A549 (cell line): ENCODE data around the gene PLCB4.

Experiments used
- CTCF ChIP-seq: fragments of >200 bp; sonication (Bioruptor Twin); formaldehyde crosslinking; IDR thresholded peaks from 3 replicates; pipeline ENCODE4 v1.5.1; 2016
- ELK1 ChIP-seq: fragments of 150-350 bp; IDR thresholded peaks from 2 replicates; pipeline ENCODE4 v1.6.1; 2014; ENCODE audit warnings: low read depth, mild to moderate bottlenecking, low read length
- EP300 ChIP-seq, 2 experiments: fragments of >200 bp; sonication (Bioruptor Twin); formaldehyde crosslinking; IDR thresholded peaks; 2 replicates in 1 of 2; 3 replicates in 1 of 2; pipeline ENCODE4 v1.6.1; 2016 to 2017
- JUN ChIP-seq, 2 experiments: fragments of >200 bp; sonication (Bioruptor Twin); formaldehyde crosslinking; IDR thresholded peaks; 2 replicates in 1 of 2; 3 replicates in 1 of 2; pipeline ENCODE4 v1.6.1; 2016 to 2017
- REST ChIP-seq: fragments of 200-600 bp; sonication (generic); IDR thresholded peaks from 2 replicates; pipeline ENCODE4 v1.6.1; 2016; ENCODE audit warnings: antibody characterized with exemption, mild to moderate bottlenecking, moderate library complexity
- USF2 ChIP-seq: fragments of 450-650 bp; IDR thresholded peaks from 2 replicates; pipeline ENCODE4 v1.6.1; 2014; ENCODE audit warnings: antibody characterized with exemption
- ZFP36 ChIP-seq: fragments of 450-650 bp; IDR thresholded peaks from 2 replicates; pipeline ENCODE4 v1.6.1; 2014; ENCODE audit warnings: borderline replicate concordance; ENCODE audit not compliant: partially characterized antibody

GRCh38 chr20:9478771-9479170 lies 409.9 kb downstream of the PLCB4 start:
- TF ChIP-seq EP300 (IDR thresholded peaks at IDR 0.05) (no peak), REST (no peak), ELK1 (no peak), CTCF (no peak), JUN (IDR thresholded peaks at IDR 0.05) (no peak), USF2 (no peak), ZFP36 (no peak)
